GM10847 (cell line): Measurements from ENCODE around the gene TRIM49C.
"Not testable (repeated sequence)": the region's sequence is repeated elsewhere in the genome, so short reads cannot be mapped to it uniquely, and the experiment has no call there.

Source experiments
- POLR2A ChIP-seq: IDR thresholded peaks from 2 replicates; pipeline ENCODE4 v1.6.1; 2011; ENCODE audit not compliant: insufficient read length; ENCODE audit errors: extremely low read depth

TRIM49C gene

GRCh38 chr11:90030806-90031205 is at the start of gene TRIM49C:
TSS of gene TRIM49C (plus strand) at chr11:90031106. CDS start at chr11:90035212, 4,106 bp downstream.
- TF ChIP-seq POLR2A, result not testable (repeated sequence)

GRCh38 chr11:90085650-90086049 is 54.7 kb downstream of the TRIM49C start, which contains the start of gene UBTFL1:
TSS of gene UBTFL1 (plus strand) at chr11:90085950. CDS start at chr11:90085950, 0 bp downstream.
- not testable (repeated sequence) for TF ChIP-seq POLR2A
